HCT116 (cell line): ENCODE results near the gene KCNK15. TPM values are rescaled to one million over a fixed set of nuclear protein-coding genes. Genes with fewer than 3 reads are reported as not detected.

Experiments
- ATAC-seq: fragments of 200-7000 bp; cut with Tn5 transposase; 2 replicates; pipeline ENCODE4 v1.9.1; 2020; ENCODE audit warnings: mild to moderate bottlenecking, moderate library complexity
- BruUV-seq: library from RNA; stranded (reverse); fragments of 400-500 nt; replicated peaks from 2 replicates; lab custom pipeline; 2021; lab: Mats Ljungman, UMichigan
- CTCF ChIA-PET: fragments of 300-600 bp; sonication (Branson Sonifier 250); formaldehyde crosslinking; loops from one replicate; lab custom pipeline; 2021; ENCODE audit warnings: antibody characterized with exemption; lab: Charles Lee
- POLR2A ChIA-PET: fragments of 300-600, 350-600 bp; sonication (Branson Sonifier 250); formaldehyde crosslinking; loops from one replicate; lab custom pipeline; 2021; ENCODE audit warnings: antibody characterized with exemption; lab: Charles Lee
- RAD21 ChIA-PET, 2 experiments: fragments of 300-600 bp; sonication (Branson Sonifier 250); formaldehyde crosslinking; loops; one replicate each; lab custom pipeline; 2023; ENCODE audit warnings: low total read pairs in 2 of 2; ENCODE audit not compliant: uncharacterized antibody in 2 of 2, unreplicated experiment in 2 of 2, low non-redundant PET in 1 of 2; lab: Charles Lee
- DNase-seq: peaks from one replicate; pipeline ENCODE4 v3.0.0-alpha.2; 2010; ENCODE audit warnings: low read depth, low spot score
- H2AFZ ChIP-seq: fragments of 200-600 bp; shearing (Covaris generic), sonication (generic); 2 replicates; pipeline ENCODE4 v1.6.1; 2017; ENCODE audit warnings: low read depth, mixed run types, mixed read lengths, antibody characterized with exemption, low read length; ENCODE audit not compliant: poor library complexity, severe bottlenecking
- H3K27ac ChIP-seq: 2 replicates; pipeline ENCODE4 v1.5.1; 2012; ENCODE audit warnings: low read depth, low read length
- H3K27me3 ChIP-seq: fragments of 200-600 bp; sonication (generic); 2 replicates; pipeline ENCODE4 v1.6.1; 2016; ENCODE audit warnings: mixed run types, low read length, mixed read lengths; ENCODE audit not compliant: insufficient read depth
- H3K36me3 ChIP-seq, 2 experiments: fragments of 200-500 bp in 1 of 2; fragments of 200-600 bp in 1 of 2; sonication (Bioruptor generic) in 1 of 2; sonication (generic) in 1 of 2; 2 replicates each; pipeline versions ENCODE4 v1.5.1 to v1.6.1; 2014 to 2016; ENCODE audit warnings: low read length in 2 of 2, inconsistent platforms in 1 of 2, mixed read lengths in 1 of 2, mixed run types in 1 of 2; ENCODE audit not compliant: insufficient read depth in 2 of 2, control insufficient read depth in 1 of 2
- H3K4me1 ChIP-seq, 2 experiments: fragments of 200-600 bp in 1 of 2; sonication (generic) in 1 of 2; 2 replicates each; pipeline versions ENCODE4 v1.5.1 to v1.6.1; 2012 to 2017; ENCODE audit warnings: low read length in 2 of 2, inconsistent platforms in 1 of 2, mild to moderate bottlenecking in 1 of 2, mixed read lengths in 1 of 2, mixed run types in 1 of 2, moderate library complexity in 1 of 2; ENCODE audit not compliant: insufficient read depth in 2 of 2, control insufficient read depth in 1 of 2
- H3K4me2 ChIP-seq: fragments of 200-600 bp; sonication (generic); 2 replicates; pipeline ENCODE4 v1.6.1; 2017; ENCODE audit warnings: mixed run types, low read length, mixed read lengths
- H3K4me3 ChIP-seq, 2 experiments: fragments of 200-600 bp in 1 of 2; sonication (generic) in 1 of 2; replicated peaks in 1 of 2; 2 replicates each; pipeline ENCODE4 v1.5.1; 2011 to 2016; ENCODE audit warnings: low read length in 2 of 2, control low read depth in 1 of 2, low read depth in 1 of 2, mild to moderate bottlenecking in 1 of 2, mixed read lengths in 1 of 2, mixed run types in 1 of 2
- H3K79me2 ChIP-seq: fragments of 200-600 bp; sonication (generic); 2 replicates; pipeline ENCODE4 v1.6.1; 2017; ENCODE audit warnings: mild to moderate bottlenecking, mixed run types, low read length, moderate library complexity, mixed read lengths; ENCODE audit not compliant: insufficient read depth
- H3K9ac ChIP-seq: fragments of 200-600 bp; sonication (generic); 2 replicates; pipeline ENCODE4 v1.6.1; 2016; ENCODE audit warnings: low read length, mixed read lengths
- H3K9me2 ChIP-seq: fragments of 200-600 bp; sonication (generic), shearing (Covaris generic); 2 replicates; pipeline ENCODE4 v1.6.1; 2017; ENCODE audit warnings: mixed run types, mild to moderate bottlenecking, moderate library complexity; ENCODE audit not compliant: insufficient read depth
- H3K9me3 ChIP-seq, 2 experiments: fragments of 200-500 bp in 1 of 2; fragments of 200-600 bp in 1 of 2; sonication (Bioruptor generic) in 1 of 2; sonication (generic) in 1 of 2; 2 replicates each; pipeline ENCODE4 v1.6.1; 2014 to 2017; ENCODE audit warnings: low read length in 2 of 2, mixed read lengths in 2 of 2, inconsistent platforms in 1 of 2, low read depth in 1 of 2, mild to moderate bottlenecking in 1 of 2, mixed run types in 1 of 2, moderate library complexity in 1 of 2; ENCODE audit not compliant: control insufficient read depth in 1 of 2, insufficient read depth in 1 of 2
- H4K20me1 ChIP-seq: fragments of 200-600 bp; sonication (generic), shearing (Covaris generic); 2 replicates; pipeline ENCODE4 v1.6.1; 2017; ENCODE audit warnings: mixed run types, mild to moderate bottlenecking, moderate library complexity; ENCODE audit not compliant: insufficient read depth
- EGR1 ChIP-seq: IDR thresholded peaks from 2 replicates; pipeline ENCODE4 v1.6.1; 2012; ENCODE audit warnings: low read depth
- ELF1 ChIP-seq: IDR thresholded peaks from 2 replicates; pipeline ENCODE4 v1.6.1; 2012; ENCODE audit warnings: low read depth, borderline replicate concordance
- EZH2 ChIP-seq: fragments of 200-600 bp; sonication (generic); IDR thresholded peaks from 2 replicates; pipeline ENCODE4 v1.6.1; 2017; ENCODE audit warnings: antibody characterized with exemption, mixed run types
- EZH2phosphoT487 ChIP-seq: fragments of 200-600 bp; IDR thresholded peaks from 2 replicates; pipeline ENCODE4 v1.6.1; 2018; ENCODE audit warnings: antibody characterized with exemption, borderline replicate concordance
- FOSL1 ChIP-seq: IDR thresholded peaks from 2 replicates; pipeline ENCODE4 v1.6.1; 2012; ENCODE audit warnings: low read depth
- POLR2A ChIP-seq: IDR thresholded peaks from 2 replicates; pipeline ENCODE4 v1.7.0; 2011; ENCODE audit warnings: borderline replicate concordance; ENCODE audit not compliant: insufficient read depth, insufficient read length; ENCODE audit errors: extremely low read depth
- SIN3A ChIP-seq: IDR thresholded peaks from 2 replicates; pipeline ENCODE4 v1.6.1; 2012; ENCODE audit warnings: low read depth
- SP1 ChIP-seq: IDR thresholded peaks from 2 replicates; pipeline ENCODE4 v1.6.1; 2012; ENCODE audit warnings: low read depth
- SRF ChIP-seq: IDR thresholded peaks from 2 replicates; pipeline ENCODE4 v1.6.1; 2012; ENCODE audit warnings: low read depth
- TCF7L2 ChIP-seq: IDR thresholded peaks from 2 replicates; pipeline ENCODE4 v1.7.0; 2011; ENCODE audit warnings: borderline replicate concordance, inconsistent platforms; ENCODE audit not compliant: insufficient read depth, insufficient read length; ENCODE audit errors: extremely low read depth
- ZFX ChIP-seq: fragments of 450-650 bp; IDR thresholded peaks from 2 replicates; pipeline ENCODE4 v1.6.1; 2017
- intact Hi-C: fragments of 100-400 bp; cut with micrococcal nuclease; formaldehyde crosslinking; loops from 2 replicates; pipeline ENCODE4 v1.10.0; 2022
- total RNA-seq: library from RNA; stranded (reverse); gene quantifications from one replicate; pipeline ENCODE4 v1.2.1, GENCODE V29; 2021; ENCODE audit not compliant: unreplicated experiment
- TF ChIP-seq, protein P1 (sequence below): IDR thresholded peaks from 2 replicates; pipeline ENCODE4 v1.6.1; 2011; ENCODE audit warnings: mild to moderate bottlenecking, low read length, moderate library complexity; ENCODE audit not compliant: insufficient replicate concordance; ENCODE audit errors: extremely low read depth
- TF ChIP-seq, protein P2 (sequence below): IDR thresholded peaks from 2 replicates; pipeline ENCODE4 v1.6.1; 2012
- TF ChIP-seq, protein P3 (sequence below): IDR thresholded peaks from 2 replicates; pipeline ENCODE4 v1.6.1; 2012

The KCNK15 gene
- total RNA-seq, 1 experiment from 2014 or later = not detected

DNA sequence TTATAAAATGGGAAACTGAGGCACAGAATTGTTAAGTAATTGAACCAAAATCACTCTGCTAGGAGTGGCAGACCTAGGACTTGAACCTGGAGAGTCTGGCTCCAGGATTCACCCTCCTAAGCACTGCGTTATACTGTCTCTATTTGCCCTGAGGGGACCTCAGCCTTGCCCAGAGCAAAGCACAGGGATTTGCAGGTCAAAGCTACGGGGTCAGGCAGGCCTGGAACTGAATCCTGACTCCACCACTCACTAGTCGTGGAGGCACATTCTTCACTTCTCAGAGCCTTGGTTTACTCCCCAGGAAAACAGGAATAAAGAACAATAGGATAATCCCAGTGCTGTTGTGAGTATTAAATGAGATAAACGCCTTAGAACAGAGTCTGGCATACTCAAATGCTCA lies 19.4 kb downstream of the KCNK15 start:
- H3K9me2 ChIP-seq = no peaks in the 10 kb centered on the region
- no peak overlapping the region for H2AFZ ChIP-seq
- intact Hi-C loops = no loop called here
- no peaks in the 10 kb centered on the region for H3K79me2 ChIP-seq
- no peaks in the 10 kb centered on the region for H3K36me3 ChIP-seq
- 0 out of 4 replicates have a peak, but pooled peaks cover 0 to 8% of the 10 kb centered on the region in 2 experiments for H3K4me1 ChIP-seq
- no peak overlapping the region for H3K27ac ChIP-seq
- H4K20me1 ChIP-seq = no peaks in the 10 kb centered on the region
- no TSS peak for BruUV-seq
- POLR2A ChIA-PET = no interaction called here
- no peaks in the 10 kb centered on the region for H3K9me3 ChIP-seq
- no peak for ATAC-seq
- DNase-seq = no peak
- RAD21 ChIA-PET = no interaction called here
- H3K27me3 ChIP-seq = peaks cover 39% of the 10 kb centered on the region
- no peak overlapping the region for H3K4me3 ChIP-seq
- no peak for TF ChIP-seq POLR2A
- TF ChIP-seq EZH2 = no peak
- TF ChIP-seq, protein P1, sequence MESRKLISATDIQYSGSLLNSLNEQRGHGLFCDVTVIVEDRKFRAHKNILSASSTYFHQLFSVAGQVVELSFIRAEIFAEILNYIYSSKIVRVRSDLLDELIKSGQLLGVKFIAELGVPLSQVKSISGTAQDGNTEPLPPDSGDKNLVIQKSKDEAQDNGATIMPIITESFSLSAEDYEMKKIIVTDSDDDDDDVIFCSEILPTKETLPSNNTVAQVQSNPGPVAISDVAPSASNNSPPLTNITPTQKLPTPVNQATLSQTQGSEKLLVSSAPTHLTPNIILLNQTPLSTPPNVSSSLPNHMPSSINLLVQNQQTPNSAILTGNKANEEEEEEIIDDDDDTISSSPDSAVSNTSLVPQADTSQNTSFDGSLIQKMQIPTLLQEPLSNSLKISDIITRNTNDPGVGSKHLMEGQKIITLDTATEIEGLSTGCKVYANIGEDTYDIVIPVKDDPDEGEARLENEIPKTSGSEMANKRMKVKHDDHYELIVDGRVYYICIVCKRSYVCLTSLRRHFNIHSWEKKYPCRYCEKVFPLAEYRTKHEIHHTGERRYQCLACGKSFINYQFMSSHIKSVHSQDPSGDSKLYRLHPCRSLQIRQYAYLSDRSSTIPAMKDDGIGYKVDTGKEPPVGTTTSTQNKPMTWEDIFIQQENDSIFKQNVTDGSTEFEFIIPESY = no peak
- CTCF ChIA-PET = no interaction called here
- no peak overlapping the region for H3K4me2 ChIP-seq
- H3K9ac ChIP-seq = no peak overlapping the region

DNA sequence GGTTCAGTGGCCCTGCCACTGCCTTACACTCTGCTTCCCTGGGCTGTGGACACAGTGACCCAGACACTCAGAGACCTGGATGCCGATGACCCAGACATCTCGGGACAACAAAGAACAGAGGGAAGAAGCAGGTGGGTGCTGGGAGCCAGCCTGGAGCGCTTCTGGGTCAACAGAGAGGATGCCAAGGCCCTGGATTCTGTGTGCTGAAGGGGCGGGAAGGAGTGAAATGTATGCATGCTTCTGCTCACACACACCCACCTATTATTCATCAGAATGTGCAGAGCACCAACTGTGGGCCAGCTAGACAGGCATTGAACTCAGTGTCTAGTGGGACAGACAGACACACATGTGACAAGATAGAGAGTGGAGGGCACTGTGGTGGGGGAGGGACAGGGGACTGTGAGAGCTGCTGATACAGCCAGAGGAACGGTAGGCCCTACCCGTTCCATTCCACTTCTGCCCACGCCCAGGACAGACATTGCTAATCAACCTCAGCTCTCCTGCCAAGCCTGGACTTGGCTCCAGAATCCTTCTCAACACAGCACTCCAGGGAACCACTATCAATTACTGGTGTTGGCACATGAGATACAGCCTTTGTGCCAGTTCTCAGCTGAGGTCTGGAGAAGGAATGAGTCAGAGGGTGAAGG lies 20.2 kb downstream of the KCNK15 start:
- no TSS peak for BruUV-seq
- RAD21 ChIA-PET = no interaction called here
- H3K9ac ChIP-seq = no peak overlapping the region
- H3K4me1 ChIP-seq = 0 out of 4 replicates have a peak, but pooled peaks cover 0 to 8% of the 10 kb centered on the region in 2 experiments
- intact Hi-C loops = no loop called here
- CTCF ChIA-PET = interaction anchor here (1.0 kb wide), 1 partner anchor 18 kb away, joined by 3 read pairs; no protein-coding TSS in a partner anchor
- H2AFZ ChIP-seq = no peak overlapping the region
- TF ChIP-seq ZFX (no peak), SRF (no peak), TCF7L2 (no peak), EZH2phosphoT487 (no peak), EGR1 (no peak), FOSL1 (no peak), SP1 (no peak), ELF1 (no peak), SIN3A (no peak)
- TF ChIP-seq, protein P2, sequence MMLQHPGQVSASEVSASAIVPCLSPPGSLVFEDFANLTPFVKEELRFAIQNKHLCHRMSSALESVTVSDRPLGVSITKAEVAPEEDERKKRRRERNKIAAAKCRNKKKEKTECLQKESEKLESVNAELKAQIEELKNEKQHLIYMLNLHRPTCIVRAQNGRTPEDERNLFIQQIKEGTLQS = no peak
- TF ChIP-seq, protein P3, sequence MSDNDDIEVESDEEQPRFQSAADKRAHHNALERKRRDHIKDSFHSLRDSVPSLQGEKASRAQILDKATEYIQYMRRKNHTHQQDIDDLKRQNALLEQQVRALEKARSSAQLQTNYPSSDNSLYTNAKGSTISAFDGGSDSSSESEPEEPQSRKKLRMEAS = no peak
- TF ChIP-seq, all 23 proteins: peak for 0
- Histone ChIP-seq H3K9me2 (no peaks in the 10 kb centered on the region), H3K79me2 (no peaks in the 10 kb centered on the region), H3K36me3 (no peaks in the 10 kb centered on the region), H3K27me3 (peaks cover 40% of the 10 kb centered on the region), H3K9me3 (no peaks in the 10 kb centered on the region), H3K27ac (no peak overlapping the region), H4K20me1 (no peaks in the 10 kb centered on the region), H3K4me2 (no peak overlapping the region), H3K4me3 (no peak overlapping the region)
- POLR2A ChIA-PET = no interaction called here
- ATAC-seq (peak; percentile 40), DNase-seq (peak; percentile 10)
